GM19463 (cell line): ENCODE data around the gene TXNRD2.

Source experiments
- ATAC-seq: cut with Tn5 transposase; IDR thresholded peaks from one replicate; pipeline ENCODE4 v1.9.1; 2021; ENCODE audit warnings: mild to moderate bottlenecking, moderate library complexity; ENCODE audit not compliant: unreplicated experiment

TXNRD2 gene

DNA sequence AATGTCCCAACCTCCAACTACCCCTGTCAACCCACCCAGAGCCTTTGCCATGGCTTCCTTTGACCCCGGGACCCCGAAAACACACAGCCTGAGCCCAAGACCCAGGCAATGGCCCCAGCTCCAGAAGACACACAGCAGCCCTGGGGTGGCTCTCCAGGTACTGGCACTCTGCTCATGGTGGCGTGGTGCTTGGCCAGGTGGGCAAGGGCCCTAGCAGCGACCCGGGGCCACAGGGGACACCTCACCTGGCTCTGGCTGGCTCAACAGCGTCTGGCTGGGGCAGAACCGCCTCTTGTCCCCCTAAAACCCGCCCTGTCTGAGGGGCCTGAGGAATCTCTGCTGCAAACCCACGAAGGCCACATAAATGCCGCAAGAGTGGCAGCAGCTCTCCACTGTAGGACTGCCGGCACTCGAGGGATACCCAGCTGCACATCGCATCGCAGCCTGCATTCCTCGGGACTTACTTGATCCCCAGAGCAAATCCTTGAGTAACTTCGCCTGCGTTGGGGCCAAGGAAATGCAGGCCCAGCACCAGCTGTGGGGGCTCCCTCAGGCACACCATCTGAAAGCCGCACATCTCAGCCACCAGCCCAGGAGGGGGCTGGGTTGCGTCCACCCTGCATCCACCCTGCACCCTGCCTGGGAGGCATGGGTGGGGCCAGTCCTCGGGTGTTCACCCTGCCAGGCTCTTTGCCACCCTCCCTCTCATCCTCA, 63.8 kb downstream of the TXNRD2 start:
- ATAC-seq = no peak

DNA sequence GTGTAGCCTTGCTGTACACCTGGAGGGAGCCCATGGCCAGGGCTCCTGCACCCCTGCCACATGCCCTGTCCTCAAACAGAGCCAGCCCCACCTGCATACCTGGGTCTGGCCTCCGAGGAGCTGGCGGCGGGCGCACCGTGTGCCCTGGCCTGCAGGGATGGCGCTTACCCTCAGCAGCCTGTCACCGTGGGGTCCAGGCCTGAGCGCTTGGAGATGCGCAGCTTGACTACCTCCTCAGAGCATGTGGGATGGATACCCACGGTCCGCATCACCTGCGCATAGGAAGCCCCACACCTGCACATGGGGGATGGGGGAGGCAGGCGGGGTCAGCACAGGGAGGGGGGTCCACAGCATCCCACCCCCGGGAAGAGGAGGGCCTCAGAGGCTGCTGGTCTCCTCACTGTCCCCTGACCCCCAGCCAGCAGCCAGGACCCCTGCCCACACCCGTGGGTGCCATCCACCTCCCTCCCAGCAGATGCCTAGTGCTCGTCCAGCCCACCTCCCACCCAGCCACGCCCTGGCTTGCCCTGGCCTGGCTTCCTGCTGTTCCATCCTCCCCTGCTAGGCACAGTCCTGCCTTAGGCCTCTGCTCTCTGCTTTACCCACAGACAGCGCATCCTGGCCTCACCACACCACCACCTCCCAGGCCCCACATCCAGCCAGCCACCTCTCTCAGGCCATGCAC, 64.5 kb downstream of the TXNRD2 start:
- ATAC-seq = no peak

DNA sequence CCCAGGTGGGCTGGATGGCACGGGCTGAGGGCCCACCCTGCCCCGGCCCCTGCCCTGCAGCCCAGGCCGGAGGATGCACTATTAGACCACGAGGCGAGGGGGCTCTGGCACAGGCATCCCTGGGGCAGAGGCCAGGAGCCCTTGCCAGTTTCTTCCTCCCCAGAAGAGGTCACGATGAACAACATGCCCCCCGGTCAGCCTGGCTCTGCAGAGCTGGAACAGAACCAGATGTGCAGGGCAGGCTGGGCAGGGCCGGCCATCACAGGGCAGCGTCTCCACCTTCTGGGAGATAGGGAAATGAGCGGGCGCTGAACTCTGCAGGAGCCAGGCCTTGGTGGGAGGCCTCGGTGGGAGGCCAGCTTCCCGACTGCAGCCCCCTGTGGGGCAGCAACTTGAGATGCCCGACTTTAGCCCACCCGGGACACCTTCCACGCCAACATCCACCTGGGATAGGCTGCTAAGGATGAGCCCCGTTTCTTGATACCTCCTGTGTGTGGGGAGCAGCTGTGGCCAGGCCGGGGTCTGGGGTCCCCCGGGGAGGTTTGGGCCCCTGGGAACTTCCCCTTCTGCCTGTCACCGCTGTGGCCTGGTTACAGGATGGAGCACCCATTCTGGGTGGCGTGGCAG, 65.2 kb downstream of the TXNRD2 start:
- ATAC-seq = no peak

DNA sequence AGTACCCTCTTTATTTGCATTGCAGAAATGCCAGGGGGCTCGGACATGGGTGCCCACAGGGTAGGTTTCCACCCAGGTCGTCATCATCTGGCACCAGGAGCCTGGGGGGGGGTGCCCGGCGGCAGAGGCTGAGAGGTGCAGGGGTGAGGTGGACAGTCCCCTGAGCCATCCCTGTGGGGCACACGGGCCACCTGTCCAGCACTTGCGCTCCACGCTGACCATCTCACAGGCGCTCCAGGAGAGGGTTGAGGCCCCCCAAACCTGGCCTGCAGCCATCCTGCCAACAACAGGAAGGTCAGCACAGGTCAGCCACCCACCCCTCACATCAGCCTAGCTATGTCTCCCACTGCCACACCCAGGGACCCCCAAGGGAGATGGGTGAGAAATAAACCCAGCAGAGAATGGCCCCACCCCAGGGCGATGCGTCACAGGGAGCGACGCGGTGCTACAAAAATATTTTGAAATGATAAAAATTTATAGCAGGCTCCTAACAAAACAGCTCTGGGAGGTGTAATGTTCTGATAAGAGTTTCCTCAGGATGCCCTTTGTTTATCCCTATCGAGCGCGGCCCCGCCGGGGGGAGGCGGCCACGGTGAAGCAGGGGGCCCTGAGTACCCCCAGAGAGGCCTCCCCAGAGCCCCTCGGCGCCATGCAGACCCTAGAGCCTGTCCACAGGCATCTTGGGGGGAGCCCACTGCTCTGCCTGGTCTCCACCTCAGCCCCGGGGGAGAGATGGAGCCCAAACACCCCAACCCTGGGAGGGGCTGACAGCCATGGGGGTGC, 65.9 kb downstream of the TXNRD2 start:
- no peak for ATAC-seq

DNA sequence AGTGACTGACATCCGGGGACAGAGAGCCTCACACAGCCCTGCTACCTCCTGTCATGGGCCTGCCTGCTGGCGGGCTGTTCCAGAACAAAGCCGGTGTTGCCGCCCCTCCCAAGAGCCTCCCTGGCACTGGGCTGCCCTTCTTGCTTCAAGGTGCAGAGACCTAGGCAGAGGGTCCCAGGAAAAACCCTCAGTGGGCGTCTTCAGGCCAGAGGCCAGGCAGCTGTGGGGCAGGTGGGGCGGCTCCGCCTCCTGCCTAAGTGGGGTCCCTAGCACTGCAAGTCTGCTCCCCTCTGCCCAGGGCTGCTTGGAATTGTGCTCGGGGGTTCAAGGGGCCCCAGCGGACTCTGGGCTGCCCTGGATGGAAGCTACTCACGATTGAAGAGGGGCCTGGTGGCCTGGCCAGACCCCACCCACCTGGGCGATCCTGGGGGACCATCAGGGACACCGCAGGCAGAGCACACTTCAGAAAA, 66.5 kb downstream of the TXNRD2 start:
- no peak for ATAC-seq

- no peak for ATAC-seq
These were observed 67.1 kb downstream of the TXNRD2 start for GRCh38 chr22:19874307-19875060.

- ATAC-seq = no peak
These were observed 67.7 kb downstream of the TXNRD2 start for GRCh38 chr22:19873960-19874306.

GRCh38 chr22:19873138-19873959, 68.3 kb downstream of the TXNRD2 start:
- no peak for ATAC-seq

DNA sequence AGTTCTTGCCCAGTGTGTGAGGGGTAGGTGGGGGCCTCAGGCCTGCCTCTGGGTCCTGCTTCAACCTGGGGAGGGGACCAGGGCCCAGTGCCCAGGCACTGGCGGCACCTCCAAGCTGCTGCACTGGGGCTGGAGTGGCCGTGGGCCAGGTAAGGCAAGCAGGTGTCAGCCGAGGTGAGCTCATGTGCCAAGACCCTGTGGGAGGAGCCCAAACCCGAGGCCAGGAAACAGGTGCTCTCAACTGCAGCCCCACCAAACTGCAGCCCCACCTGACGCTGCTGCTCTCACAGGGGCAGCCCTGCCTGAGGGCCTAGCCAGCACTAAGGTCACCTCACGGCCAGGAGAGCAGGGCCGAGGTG, 68.9 kb downstream of the TXNRD2 start:
- ATAC-seq = no peak

GRCh38 chr22:19871845-19872778, 69.5 kb downstream of the TXNRD2 start:
- no peak for ATAC-seq

DNA sequence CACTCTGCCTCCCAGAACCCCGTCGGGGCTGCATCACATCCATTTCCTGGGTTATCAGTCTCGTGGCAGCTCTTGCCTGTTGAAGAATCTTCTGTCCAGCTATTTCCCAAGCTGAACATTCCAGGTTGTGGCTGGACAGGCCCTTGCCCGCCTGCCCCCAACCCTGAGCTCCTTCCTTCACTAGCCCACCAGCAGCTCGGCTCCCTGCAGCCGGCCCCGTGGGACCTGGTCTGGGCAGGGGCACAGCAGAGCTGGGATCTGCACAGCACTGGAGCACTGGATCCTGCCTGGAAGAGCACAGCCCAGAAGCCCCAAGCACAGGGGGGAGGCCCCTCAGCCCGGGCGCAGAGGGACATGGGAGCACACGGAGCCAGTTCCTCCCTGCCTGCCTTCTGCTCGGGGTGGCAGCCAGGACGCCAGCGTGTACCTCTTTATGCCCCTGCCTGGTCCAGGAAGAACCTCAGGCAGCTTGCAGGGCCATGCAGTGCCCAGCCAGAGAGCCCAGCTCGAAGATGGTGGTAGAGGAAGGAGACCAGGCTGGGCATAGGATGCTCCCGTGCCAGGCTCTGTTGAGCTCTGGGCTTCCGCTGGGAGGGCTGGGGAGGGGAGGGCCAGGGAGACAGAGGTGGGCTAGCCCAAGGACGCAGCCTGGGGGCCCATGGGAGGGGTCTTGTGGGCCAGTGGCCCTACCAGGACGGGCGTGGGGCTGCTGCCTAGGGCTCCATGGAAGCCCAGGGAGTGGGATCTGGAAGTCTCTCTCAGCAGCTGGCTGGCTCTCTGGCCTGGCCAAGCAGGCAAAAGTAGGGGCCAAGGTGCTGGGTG, 70.4 kb downstream of the TXNRD2 start:
- no peak for ATAC-seq

GRCh38 chr22:19870153-19871022, 71.2 kb downstream of the TXNRD2 start:
- no peak for ATAC-seq

DNA sequence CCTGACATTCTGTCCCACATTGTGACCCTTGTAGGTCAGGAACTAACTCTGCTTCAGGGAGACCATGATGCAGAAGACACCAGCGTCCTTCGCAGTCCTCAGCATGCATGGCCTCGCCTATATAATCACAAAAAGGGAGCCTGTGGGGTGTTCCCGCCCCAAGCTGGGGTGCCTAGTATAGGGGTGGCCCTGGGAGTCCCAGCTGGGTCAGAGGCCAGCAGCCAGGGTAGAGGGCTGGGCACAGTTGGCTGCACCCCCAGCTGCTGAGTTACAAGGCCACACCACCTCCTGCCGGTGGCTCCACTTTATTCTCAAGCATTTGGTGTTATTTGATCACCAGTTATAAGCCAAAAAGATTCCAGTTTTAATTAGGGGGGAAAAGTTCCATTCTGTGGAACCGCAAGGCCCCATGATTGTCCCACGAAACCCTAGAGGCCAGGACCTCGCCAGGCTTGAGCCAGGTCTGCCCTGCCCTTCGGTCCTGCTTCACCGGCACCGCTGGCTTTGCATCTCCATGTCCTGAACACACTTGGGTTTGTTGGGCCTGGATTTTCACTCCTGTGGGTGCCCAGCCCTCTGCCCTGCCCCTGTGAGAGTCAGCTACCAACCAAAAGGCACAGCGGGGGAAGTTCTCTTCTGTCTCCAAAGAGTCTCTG, 72.0 kb downstream of the TXNRD2 start:
- no peak for ATAC-seq

- ATAC-seq = no peak
These were observed 72.7 kb downstream of the TXNRD2 start for GRCh38 chr22:19868773-19869471.

DNA sequence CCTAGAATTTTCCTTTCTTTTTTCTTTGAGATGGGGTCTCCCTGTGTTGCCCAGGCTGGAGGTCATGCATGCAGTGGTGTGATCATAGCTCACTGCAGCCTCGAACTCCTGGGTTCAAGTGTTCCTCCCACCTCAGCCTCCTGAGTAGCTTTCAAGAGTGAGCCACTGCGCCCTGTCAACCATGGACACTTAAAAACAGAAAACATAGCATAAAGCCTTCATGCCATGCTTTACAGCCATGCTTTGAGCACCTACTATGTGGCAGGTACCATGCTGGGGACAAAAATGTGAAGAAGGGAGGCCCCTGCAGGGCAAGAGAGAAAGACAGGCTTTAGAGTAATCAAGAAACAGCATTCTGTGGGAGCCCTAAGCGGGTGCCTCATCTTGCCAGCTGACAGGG, 73.3 kb downstream of the TXNRD2 start:
- ATAC-seq = no peak

DNA sequence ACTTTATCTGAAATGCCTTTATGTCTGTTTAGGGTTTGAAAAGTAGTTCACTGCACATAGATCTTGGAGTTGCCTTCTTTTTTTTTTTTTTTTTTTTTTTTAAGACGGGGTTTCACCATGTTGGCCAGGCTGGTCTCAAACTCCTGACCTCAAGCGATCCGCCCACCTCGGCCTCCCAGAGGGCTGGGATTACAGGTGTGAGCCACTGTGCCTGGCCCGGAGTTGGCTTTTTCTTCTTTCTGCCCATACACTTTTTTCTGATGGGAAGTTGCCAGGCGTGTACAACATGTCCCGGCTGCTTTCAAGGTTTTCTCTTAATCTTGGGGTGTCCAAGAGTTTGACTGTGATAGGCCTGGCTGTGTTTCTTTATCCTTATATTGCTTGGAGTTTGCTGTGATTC, 74.0 kb downstream of the TXNRD2 start:
- no peak for ATAC-seq
